DND-41 (cell line): Measurements from ENCODE around the gene NPW.

Experiments
- CTCF ChIP-seq: IDR thresholded peaks from 2 replicates; pipeline ENCODE4 v1.5.1; 2012; ENCODE audit warnings: borderline replicate concordance, low read length, moderate library complexity, mild to moderate bottlenecking; ENCODE audit not compliant: poor library complexity, severe bottlenecking; ENCODE audit errors: extremely low read depth
- EZH2 ChIP-seq: IDR thresholded peaks from 3 replicates; pipeline ENCODE4 v1.6.1; 2012; ENCODE audit warnings: borderline replicate concordance, low read depth, mild to moderate bottlenecking, moderate library complexity, low read length, inconsistent platforms; ENCODE audit not compliant: severe bottlenecking

- TF ChIP-seq CTCF = no peak
- TF ChIP-seq EZH2 = no peak
Measured at GRCh38 chr16:1978476-1979120, 41.0 kb upstream of the NPW start.
